GM12801 (cell line): ENCODE data around the gene TFCP2L1.

Experiments used
- CTCF ChIP-seq: IDR thresholded peaks from one replicate; pipeline ENCODE4 v1.5.1; 2011; ENCODE audit warnings: control low read depth; ENCODE audit not compliant: insufficient read length; ENCODE audit errors: extremely low read depth

TFCP2L1 gene

GRCh38 chr2:121324601-121325000, 39.6 kb upstream of the TFCP2L1 start:
- TF ChIP-seq CTCF: no peak

- no peak for TF ChIP-seq CTCF
These were observed 36.5 kb upstream of the TFCP2L1 start for GRCh38 chr2:121321476-121321875.

- TF ChIP-seq CTCF: no peak
These were observed 34.9 kb upstream of the TFCP2L1 start for GRCh38 chr2:121319941-121320340.

- no peak for TF ChIP-seq CTCF
These were observed 32.0 kb upstream of the TFCP2L1 start for GRCh38 chr2:121316986-121317385.

GRCh38 chr2:121309801-121310200, 24.8 kb upstream of the TFCP2L1 start:
- TF ChIP-seq CTCF: no peak

GRCh38 chr2:121309323-121309722, 24.3 kb upstream of the TFCP2L1 start:
- no peak for TF ChIP-seq CTCF

GRCh38 chr2:121307048-121307447, 22.0 kb upstream of the TFCP2L1 start:
- TF ChIP-seq CTCF: no peak

GRCh38 chr2:121304941-121305340, 19.9 kb upstream of the TFCP2L1 start:
- TF ChIP-seq CTCF: no peak
